BLaER1 treated with 17β-estradiol and CSF1 and Interleukin-3, amounts not matched to agents 10 nM and 100 nM (cell line): Measurements from ENCODE around the gene ALX4.
A peak's percentile ranks its signal among the peaks of the same experiment; 100 is the strongest.

Source experiments
- H3K27ac ChIP-seq, 11 experiments: shearing (Covaris generic); formaldehyde crosslinking; 2 replicates each; pipeline ENCODE4 v1.8.1; 2022
- H3K27me3 ChIP-seq, 11 experiments: shearing (Covaris generic); formaldehyde crosslinking; 2 replicates each; pipeline ENCODE4 v1.8.1; 2022
- H3K36me3 ChIP-seq, 11 experiments: shearing (Covaris generic); formaldehyde crosslinking; 2 replicates each; pipeline ENCODE4 v1.8.1; 2022
- H3K4me1 ChIP-seq, 10 experiments: shearing (Covaris generic); formaldehyde crosslinking; 2 replicates each; pipeline ENCODE4 v1.8.1; 2022
- H3K4me2 ChIP-seq, 11 experiments: shearing (Covaris generic); formaldehyde crosslinking; 2 replicates each; pipeline ENCODE4 v1.8.1; 2022
- H3K4me3 ChIP-seq, 10 experiments: shearing (Covaris generic); formaldehyde crosslinking; 2 replicates each; pipeline ENCODE4 v1.8.1; 2022
- H3K9ac ChIP-seq, 11 experiments: shearing (Covaris generic); formaldehyde crosslinking; 2 replicates each; pipeline ENCODE4 v1.8.1; 2022
- H3K9me3 ChIP-seq, 11 experiments: shearing (Covaris generic); formaldehyde crosslinking; replicated peaks in 1 of 11; 2 replicates each; pipeline ENCODE4 v1.8.1; 2022
- H4K20me1 ChIP-seq, 11 experiments: shearing (Covaris generic); formaldehyde crosslinking; 2 replicates each; pipeline ENCODE4 v1.8.1; 2022
- Cebpa-rat ChIP-seq, 11 experiments: shearing (Covaris generic); IDR thresholded peaks; 2 replicates each; pipeline ENCODE4 v1.8.1; 2022

The ALX4 gene

GRCh38 chr11:44313761-44314489 lies 4.0 kb upstream of the ALX4 start:
- Histone ChIP-seq H3K36me3 (no peaks in the 10 kb centered on the region), H3K9me3 (peaks cover 10 to 40% (median 17%) of the 10 kb centered on the region in 11 experiments; a peak in 19 of 22 replicates), H3K27ac (no peak overlapping the region), H3K9ac (no peak overlapping the region), H3K4me1 (peaks cover 0 to 21% (median 13%) of the 10 kb centered on the region in 10 experiments; a peak in 14 of 20 replicates), H3K4me3 (no peak overlapping the region), H3K4me2 (no peak overlapping the region), H3K27me3 (peaks cover 100% of the 10 kb centered on the region in 11 experiments), H4K20me1 (peaks cover 0 to 85% (median 29%) of the 10 kb centered on the region in 11 experiments; a peak in 15 of 22 replicates)
- TF ChIP-seq Cebpa-rat (IDR thresholded peaks at IDR 0.05): no peak

- H3K4me2 ChIP-seq: no peak overlapping the region
- peaks cover 0 to 84% (median 33%) of the 10 kb centered on the region in 11 experiments; a peak in 15 of 22 replicates for H4K20me1 ChIP-seq
- no peak overlapping the region for H3K27ac ChIP-seq
- no peak for TF ChIP-seq Cebpa-rat (IDR thresholded peaks at IDR 0.05)
- H3K9me3 ChIP-seq: peaks cover 10 to 40% (median 17%) of the 10 kb centered on the region in 11 experiments; a peak in 19 of 22 replicates
- H3K27me3 ChIP-seq: peaks cover 100% of the 10 kb centered on the region in 11 experiments
- H3K4me1 ChIP-seq: peaks cover 0 to 24% (median 13%) of the 10 kb centered on the region in 10 experiments; a peak in 14 of 20 replicates
- H3K9ac ChIP-seq: no peak overlapping the region
- H3K4me3 ChIP-seq: no peak overlapping the region
- H3K36me3 ChIP-seq: no peaks in the 10 kb centered on the region
Measured at GRCh38 chr11:44312876-44313275, 2.9 kb upstream of the ALX4 start.

DNA sequence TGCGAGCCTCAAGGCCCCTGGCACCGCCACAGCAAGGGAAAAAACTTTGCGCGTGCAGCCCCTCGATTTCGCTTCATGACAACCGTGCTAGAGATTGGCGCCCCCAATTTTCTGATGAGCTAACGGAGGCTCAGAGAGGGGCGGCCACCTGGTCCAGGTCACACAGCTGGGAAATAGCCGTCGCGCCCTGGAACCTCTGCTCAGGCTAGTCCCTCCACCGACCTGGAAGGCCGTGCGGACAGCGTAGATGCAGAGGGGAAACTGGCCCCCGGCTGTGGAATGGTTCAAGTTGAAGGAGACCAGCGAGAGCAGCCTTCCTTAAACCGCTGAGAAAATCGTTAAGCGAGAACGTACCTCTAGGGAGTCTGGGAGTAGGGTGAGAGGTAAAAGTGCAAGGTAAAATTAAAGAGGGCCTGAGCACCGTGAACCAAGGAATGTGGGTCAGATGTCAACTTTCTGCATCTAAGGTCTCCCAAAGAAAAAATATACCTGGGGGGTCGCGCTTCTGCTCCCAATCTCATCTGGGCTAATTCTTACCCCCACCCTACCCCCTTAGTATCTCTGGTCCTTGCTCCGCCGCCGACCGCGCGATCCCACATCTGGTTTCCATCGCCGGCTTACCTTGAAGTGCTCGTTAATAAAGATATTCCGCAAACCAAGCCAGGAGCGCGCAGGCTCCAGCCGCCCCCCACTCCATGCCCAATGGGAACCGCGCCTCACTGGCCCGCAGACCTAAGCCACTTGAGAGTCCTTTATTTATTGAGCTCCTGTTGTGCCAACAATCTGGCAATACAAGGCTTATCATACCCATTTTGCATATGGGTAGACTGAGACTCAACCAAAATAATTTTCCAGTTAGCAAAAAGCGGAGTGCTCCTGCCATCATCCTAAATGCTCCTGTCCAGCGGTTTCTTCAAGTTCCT lies 1.7 kb upstream of the ALX4 start:
- no peak overlapping the region for H3K9ac ChIP-seq

DNA sequence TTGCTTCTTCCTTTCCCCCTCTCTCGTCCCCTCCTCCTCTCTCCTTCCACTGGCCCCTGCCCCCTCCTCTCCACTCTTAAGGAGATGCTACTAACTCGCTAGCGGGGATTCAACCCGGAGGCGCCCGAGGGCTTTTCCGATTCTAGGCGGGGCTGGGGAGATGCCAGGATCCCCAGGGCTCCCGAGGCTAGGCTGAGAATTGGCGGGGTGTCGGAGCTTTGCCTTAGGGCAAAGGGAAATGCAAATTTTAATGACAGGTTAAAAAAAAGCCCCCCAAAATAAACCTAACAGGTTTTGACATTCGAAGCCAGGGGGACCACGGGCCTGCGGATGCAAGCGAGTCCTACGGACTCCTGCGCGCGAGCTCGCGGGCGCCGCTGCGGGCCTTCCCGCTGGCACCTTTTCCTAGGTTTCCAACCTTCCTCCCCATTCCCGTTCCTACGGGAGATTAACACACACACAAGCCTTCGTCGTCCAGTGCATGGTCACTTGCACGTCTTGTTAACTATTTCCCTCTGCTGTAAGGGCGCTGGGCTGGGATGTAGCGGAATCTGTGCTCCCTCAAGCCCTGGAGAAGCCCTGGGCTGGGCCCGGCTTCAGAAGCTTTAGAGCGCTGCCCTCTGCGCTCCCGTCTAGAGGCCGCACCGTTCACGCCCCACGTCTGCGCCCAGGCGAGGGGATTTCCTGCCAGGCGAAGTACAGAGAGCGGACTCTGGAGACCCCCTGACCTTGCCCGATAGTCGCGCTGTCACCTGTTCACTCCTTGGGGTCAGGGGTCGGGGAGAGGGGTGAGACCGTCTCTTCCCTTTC lies 729 bp upstream of the ALX4 start:
- Histone ChIP-seq H3K27ac (no peak overlapping the region), H4K20me1 (peaks cover 0 to 87% (median 51%) of the 10 kb centered on the region in 11 experiments; a peak in 16 of 22 replicates), H3K9me3 (peaks cover 0 to 21% (median 5%) of the 10 kb centered on the region in 11 experiments; a peak in 11 of 22 replicates), H3K4me1 (peaks cover 8 to 21% (median 16%) of the 10 kb centered on the region in 10 experiments; a peak in 18 of 20 replicates), H3K36me3 (no peaks in the 10 kb centered on the region), H3K4me3 (no peak overlapping the region), H3K27me3 (peaks cover 100% of the 10 kb centered on the region in 11 experiments), H3K9ac (no peak overlapping the region), H3K4me2 (no peak overlapping the region)
- TF ChIP-seq Cebpa-rat (IDR thresholded peaks at IDR 0.05): no peak

More for the DNA sequence above, 1.7 kb upstream of the ALX4 start:
- Histone ChIP-seq H3K4me3 (no peak overlapping the region), H3K36me3 (no peaks in the 10 kb centered on the region), H3K27ac (no peak overlapping the region), H3K9me3 (peaks cover 6 to 30% (median 14%) of the 10 kb centered on the region in 11 experiments; a peak in 19 of 22 replicates), H3K4me1 (peaks cover 0 to 17% (median 9%) of the 10 kb centered on the region in 10 experiments; a peak in 12 of 20 replicates), H3K4me2 (no peak overlapping the region), H3K27me3 (peaks cover 100% of the 10 kb centered on the region in 11 experiments), H4K20me1 (peaks cover 0 to 87% (median 42%) of the 10 kb centered on the region in 11 experiments; a peak in 16 of 22 replicates)
- TF ChIP-seq Cebpa-rat (IDR thresholded peaks at IDR 0.05): no peak

- no peak for TF ChIP-seq Cebpa-rat (IDR thresholded peaks at IDR 0.05)
- Histone ChIP-seq H3K4me3 (0 out of 20 replicates have a peak overlapping the region, but pooled peaks of 1 of the 10 experiments have one; percentile 40), H3K27me3 (peaks cover 100% of the 10 kb centered on the region in 11 experiments), H3K36me3 (no peaks in the 10 kb centered on the region), H3K27ac (no peak overlapping the region), H3K4me1 (peaks cover 12 to 26% (median 21%) of the 10 kb centered on the region in 10 experiments; a peak in 19 of 20 replicates), H3K4me2 (peak overlapping the region in 3 of 11 experiments; percentile 61 to 79 (median 68); a peak in 1 of 22 replicates), H3K9me3 (peaks cover 0 to 18% (median 4%) of the 10 kb centered on the region in 11 experiments; a peak in 9 of 22 replicates), H4K20me1 (peaks cover 0 to 87% (median 56%) of the 10 kb centered on the region in 11 experiments; a peak in 16 of 22 replicates), H3K9ac (no peak overlapping the region)
Measured at GRCh38 chr11:44310206-44310462, 195 bp upstream of the ALX4 start.

DNA sequence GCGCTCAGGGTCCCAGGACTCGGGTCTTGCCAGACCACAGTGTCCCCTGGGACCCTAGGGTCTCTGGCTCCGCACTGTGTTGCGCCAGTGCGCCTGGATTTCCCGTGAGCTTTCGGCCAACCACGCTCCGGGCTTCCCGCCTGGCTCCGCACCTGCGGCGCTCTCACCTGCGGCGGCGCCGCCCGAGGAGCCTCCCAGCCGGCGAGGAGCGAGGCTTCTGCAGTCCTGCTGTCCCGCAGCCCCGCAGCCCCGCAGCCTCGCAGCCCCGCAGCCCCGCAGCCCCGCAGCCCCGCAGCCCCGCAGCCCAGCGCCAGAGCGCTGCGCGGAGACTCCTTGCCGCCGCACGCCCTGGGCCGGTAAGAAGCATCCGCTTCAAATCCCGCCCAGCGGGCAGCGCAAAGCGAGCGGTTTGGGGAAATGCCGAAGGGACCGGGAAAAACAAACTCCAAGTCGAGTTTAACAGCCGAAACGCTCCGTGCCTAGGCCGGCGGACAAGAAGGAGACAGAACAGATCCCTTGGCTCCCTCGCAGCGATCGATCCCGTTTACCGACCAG lies 939 bp downstream of the ALX4 start:
- Histone ChIP-seq H3K9ac (no peak overlapping the region), H3K36me3 (no peaks in the 10 kb centered on the region), H3K27me3 (peaks cover 100% of the 10 kb centered on the region in 11 experiments), H4K20me1 (peaks cover 0 to 92% (median 68%) of the 10 kb centered on the region in 11 experiments; a peak in 16 of 22 replicates), H3K27ac (no peak overlapping the region), H3K4me1 (peaks cover 22 to 37% (median 31%) of the 10 kb centered on the region in 10 experiments), H3K4me3 (peak overlapping the region in 6 of 10 experiments; percentile 19 to 40 (median 28); a peak in 5 of 20 replicates), H3K4me2 (peak overlapping the region; percentile 12 to 79 (median 53); a peak in 19 of 22 replicates), H3K9me3 (peaks cover 0 to 13% (median 0%) of the 10 kb centered on the region in 11 experiments; a peak in 5 of 22 replicates)
- TF ChIP-seq Cebpa-rat (IDR thresholded peaks at IDR 0.05): no peak

DNA sequence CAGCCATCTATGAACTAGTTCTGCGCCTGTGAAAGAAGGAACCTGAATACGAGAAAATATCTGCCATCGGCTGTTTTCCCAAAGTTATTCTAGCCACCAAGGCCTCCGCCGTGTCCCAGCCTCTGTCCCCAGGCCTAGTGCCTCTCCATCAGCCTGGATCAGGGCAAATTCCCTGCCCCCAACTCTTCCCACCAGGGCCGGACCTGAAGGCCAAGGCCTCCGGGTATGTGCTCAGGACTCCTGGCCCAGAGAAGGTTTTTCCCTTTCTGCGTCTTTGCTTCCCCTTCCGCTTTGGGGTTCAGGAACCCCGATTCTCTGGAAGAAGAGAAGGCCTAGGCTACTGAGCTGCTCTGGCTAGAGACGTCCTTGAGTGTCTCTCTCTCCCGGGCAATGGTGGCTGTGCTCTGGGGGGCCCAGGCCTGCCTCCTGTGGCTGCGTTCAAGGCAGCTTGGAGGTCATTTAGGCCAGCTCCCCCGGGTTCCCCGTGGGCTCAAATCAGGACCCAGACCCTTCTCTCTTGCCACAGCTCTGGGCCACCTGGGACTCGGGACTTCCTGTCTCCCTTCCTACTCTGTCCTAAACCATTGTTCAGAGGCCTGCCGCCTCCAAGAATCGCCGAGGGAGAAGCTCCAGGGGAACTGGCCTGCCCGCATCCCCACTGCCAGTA lies 1.6 kb downstream of the ALX4 start:
- H3K27me3 ChIP-seq: peaks cover 100% of the 10 kb centered on the region in 11 experiments
- no peaks in the 10 kb centered on the region for H3K36me3 ChIP-seq
- peaks cover 22 to 38% (median 32%) of the 10 kb centered on the region in 10 experiments for H3K4me1 ChIP-seq
- H3K27ac ChIP-seq: no peak overlapping the region
- H3K9ac ChIP-seq: no peak overlapping the region
- H3K4me2 ChIP-seq: 0 out of 22 replicates have a peak overlapping the region, but pooled peaks of 1 of the 11 experiments have one; percentile 10
- H3K4me3 ChIP-seq: no peak overlapping the region
- peaks cover 0 to 13% (median 0%) of the 10 kb centered on the region in 11 experiments; a peak in 5 of 22 replicates for H3K9me3 ChIP-seq
- H4K20me1 ChIP-seq: peaks cover 0 to 92% (median 71%) of the 10 kb centered on the region in 11 experiments; a peak in 16 of 22 replicates
- TF ChIP-seq Cebpa-rat (IDR thresholded peaks at IDR 0.05): no peak
